GM19099 (cell line): Measurements from ENCODE around the gene RB1.

ENCODE experiments used
- POLR2A ChIP-seq: IDR thresholded peaks from 3 replicates; pipeline ENCODE4 v1.6.1; 2011; ENCODE audit warnings: low read depth; ENCODE audit not compliant: insufficient read length; ENCODE audit errors: extremely low read depth

Gene RB1

DNA sequence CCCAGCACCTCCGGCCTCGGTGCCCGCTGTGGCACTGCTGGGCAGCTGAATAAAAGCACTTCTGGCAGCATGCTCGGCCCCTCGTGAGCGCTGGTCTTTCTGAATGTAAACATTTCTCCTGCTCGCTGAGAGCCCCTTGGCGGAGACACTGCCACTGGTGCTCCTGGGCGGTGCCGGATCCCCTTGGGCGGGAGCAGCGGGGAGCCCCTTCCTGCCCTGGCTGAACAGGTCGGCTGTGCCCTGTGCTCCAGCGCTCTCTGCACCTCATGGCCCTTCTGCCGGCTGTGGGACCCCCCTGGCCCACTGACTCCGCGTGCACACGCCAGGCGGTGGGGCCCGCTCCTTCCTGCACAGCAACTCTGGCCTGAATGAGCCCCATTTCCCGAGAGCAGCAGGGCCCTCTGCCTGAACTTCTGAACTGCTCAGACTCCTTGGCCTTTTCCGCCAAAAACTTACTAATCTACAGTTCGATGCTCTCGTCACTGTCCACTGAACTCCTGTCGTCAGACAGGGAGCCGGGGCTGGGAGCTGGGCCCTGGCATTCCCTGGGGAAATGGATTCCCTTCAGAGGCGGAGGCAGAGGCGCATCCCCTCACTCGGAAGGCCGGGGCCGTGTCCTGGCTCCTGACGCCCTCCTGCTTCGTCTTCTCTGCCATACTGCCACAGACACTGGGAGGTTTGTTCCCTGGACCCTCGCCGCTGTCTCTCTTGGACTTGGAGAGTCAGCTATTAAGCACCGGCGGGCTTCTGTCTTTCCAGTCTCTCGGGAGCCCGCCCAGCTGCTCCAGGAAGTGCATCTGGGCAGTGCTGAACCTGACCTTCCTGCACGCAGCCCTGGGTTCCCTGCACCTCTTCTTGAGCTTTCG, 14.2 kb downstream of the RB1 start:
- TF ChIP-seq POLR2A, result no peak

DNA sequence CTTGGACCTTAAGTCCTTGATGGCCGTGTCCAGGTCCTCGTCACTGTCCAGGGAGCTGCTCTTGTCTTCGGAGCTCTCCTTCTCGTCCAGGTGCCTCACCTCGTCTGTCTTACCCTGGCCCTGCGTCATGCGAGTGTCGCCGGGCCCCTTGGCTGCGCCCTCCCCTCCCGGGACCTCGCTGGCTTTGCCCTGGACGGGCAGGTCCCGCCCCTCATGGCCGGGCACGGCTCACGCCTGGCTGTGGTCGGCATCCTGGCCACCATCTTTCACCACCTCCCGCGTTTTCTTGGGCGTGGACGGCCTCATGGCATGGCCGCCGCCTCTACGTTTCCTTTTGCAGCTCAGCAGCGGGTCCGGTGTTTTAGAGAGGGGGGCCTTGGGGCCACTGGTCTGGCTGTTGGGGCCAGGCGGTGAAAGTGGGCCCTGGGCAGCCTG, 14.8 kb downstream of the RB1 start:
- no peak for TF ChIP-seq POLR2A

DNA sequence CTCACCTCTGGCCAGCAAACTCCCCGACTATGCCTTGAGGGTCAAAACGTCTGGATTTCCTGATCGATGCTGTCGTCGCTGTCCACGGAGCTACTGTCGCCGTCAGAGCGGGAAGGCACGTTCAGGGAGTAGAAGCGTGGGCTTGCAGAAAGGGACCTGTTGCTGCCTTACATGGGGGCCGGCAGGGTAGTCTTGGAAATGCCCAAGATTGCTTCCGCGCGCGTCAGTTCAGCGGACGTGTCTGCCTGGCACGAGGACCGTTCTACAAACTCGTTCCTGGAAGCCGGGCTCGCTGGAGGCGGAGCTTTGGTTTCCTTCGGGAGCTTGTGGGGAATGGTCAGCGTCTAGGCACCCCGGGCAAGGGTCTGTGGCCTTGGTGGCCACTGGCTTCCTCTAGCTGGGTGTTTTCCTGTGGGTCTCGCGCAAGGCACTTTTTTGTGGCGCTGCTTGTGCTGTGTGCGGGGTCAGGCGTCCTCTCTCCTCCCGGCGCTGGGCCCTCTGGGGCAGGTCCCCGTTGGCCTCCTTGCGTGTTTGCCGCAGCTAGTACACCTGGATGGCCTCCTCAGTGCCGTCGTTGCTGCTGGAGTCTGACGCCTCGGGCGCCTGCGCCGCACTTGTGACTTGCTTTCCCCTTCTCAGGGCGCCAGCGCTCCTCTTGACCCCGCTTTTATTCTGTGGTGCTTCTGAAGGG, 15.4 kb downstream of the RB1 start:
- TF ChIP-seq POLR2A, result no peak

DNA sequence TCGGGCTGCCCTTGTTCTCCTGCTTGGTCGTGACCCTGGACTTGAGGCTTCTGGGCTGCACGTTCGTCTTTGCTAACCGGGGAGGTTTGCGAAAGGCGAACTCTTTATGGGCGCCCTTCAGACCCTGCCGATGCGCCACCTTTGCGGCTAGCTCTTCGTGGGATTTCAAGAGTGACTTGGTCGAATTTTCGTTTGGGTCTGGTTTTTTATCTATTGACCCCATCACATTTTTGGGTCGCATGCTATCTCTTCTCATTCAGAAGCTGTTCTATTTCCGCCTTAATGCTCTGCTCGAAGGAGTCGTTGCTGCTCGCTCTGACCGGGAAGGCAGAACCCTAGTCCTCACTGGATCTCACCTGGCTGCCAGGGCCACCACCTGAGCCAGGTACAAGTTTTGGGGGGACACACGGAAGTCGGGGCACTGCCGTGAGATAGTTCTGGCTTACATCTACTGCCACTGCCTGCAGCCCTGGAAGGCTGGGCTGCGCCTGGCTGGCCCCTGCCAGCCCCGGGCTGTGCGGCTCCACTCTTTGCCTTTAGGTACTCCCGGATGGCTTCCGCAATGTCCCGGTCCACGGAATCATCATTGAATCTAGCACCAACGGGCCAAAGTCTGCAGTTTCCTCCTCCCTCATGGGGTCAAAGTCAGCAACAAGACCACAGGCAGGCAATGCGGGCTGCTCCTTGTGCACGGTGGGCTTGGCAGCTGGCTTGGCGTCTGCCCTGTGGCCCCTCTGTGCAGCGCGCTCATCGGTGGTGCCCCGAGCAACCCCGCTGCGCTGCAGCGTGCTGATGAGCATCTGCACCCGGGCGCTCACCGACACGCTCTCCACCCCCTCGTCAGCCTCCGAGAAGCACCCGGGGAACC, 16.2 kb downstream of the RB1 start:
- no peak for TF ChIP-seq POLR2A

DNA sequence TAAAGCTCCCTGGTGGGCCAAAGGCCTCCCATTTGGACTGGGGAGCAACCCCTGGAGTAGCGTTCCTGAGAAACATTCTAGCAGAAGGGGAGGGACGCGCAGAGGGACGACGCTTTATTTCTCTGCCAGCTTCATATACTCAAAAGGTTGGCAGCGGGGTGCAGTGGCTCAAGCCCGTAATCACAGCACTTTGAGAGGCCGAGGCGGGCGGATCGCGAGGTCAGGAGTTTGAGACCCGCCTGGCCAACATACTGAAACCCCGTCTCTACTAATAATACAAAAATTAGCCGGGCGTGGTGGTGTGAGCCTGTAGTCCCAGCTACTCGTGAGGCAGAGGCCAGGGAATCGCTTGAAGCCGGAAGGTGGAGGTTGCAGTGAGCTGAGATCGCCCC, 16.8 kb downstream of the RB1 start:
- TF ChIP-seq POLR2A, result no peak

DNA sequence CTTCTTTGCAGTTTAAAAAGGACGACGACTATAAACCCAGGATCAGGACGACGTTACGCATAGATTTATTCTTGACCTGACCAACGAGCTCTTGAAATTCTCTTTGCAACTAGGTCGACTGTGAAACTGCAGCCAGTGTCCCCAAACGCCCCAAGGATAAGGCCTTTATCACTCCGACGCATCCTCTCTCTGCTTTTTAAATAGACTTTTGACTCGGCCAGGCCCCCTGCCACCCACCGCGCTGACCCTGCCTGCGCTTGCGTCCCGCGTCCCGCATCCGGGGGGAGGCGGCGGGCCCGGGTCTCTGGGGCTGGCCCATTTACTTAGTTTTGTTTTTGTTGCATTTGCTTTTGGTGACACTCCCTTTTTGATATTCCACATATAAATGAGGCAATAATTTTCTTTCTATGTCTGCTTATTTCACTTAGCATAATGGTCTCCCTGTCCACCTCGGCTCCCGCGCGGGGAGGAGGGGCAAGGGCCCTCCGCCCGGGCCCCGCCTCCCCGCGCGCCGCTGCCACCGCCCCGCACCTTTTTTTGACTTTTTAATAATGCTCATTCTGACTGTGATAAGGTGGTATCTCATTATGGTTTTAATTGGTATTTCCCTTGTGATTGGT, 17.4 kb downstream of the RB1 start:
- no peak for TF ChIP-seq POLR2A

DNA sequence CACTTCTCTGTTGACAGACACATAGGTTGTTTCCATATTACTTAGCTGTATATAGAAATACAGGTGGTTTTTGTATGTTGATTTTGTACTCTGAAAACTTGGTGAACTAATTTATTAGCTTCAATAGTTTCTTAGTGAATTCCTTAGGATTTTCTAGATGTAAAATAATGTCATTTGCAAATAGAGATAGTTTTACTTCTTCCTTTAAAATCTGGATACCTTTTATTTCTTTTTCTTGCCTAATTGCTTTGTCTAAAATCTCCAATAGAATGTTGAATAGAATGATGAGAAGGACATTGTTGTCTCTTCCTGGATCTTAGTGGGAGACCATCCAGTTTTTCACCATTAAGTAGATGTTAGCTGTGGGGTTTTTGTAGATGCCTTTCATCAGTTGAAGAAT, 18.7 kb downstream of the RB1 start:
- TF ChIP-seq POLR2A, result no peak

DNA sequence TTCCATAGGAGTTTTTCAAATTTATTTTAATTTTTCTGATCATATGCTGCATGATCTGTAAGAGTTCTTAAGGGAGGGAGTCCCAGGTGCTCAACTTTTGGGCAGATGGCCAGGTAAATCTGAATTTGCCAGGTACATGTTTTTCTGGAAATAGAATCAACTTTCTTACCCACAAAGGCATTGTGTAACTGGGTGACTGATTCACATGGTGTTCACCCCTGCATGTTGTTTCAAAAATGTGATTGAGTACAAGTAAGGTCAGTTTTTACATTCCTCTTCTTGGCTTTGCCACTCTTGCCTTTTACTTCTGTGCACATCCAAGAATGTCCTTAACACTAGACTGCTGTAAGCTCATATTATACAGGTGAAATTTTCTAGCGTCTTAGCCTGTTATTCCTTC, 30.4 kb downstream of the RB1 start:
- no peak for TF ChIP-seq POLR2A

DNA sequence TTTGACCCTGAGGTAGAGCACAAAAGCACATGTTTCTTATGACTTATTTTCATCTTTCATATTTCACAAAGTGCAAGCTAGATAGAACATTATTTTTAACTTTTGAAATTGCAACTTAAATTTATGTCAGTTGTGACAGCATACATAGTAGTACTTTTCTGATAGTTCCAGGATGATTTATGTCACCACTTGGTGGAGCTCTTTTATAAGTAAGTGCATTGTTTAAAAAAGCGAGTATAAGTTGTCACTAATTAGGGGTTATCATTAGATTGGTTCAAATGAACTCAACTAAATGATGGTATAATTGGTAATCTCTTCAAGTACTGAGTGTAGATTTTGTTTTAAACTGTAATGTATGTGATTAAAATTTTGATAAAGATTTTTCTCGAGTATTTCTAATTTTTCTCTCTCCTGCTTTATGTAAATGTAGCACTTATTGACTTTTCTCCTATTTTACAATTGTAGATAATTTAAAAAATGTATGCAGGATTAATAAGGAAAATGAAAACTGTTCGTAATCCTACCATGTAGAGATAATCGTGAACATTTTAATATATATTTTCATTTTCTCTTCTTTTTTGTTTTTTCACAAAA, 31.1 kb downstream of the RB1 start:
- no peak for TF ChIP-seq POLR2A

DNA sequence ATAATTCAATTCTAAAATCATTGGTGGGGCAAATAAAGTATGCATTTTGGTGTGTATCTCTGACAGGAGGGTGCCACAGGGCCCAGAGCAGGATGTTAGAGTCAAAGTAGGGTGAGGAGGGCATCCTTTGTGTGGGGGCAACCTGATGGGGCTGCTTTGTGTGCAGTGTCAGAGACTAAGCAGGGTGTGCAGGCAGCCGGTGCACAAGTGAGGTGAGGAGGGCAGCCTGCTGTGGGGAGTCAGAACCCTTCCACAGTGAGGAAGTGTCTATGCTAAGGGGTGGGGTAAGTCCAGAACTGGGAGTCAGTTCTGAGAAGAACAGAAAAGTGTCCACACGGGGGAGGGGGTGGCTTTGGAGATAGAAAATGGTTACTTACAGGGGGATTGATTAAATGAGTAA, 40.7 kb downstream of the RB1 start:
- TF ChIP-seq POLR2A, result no peak

DNA sequence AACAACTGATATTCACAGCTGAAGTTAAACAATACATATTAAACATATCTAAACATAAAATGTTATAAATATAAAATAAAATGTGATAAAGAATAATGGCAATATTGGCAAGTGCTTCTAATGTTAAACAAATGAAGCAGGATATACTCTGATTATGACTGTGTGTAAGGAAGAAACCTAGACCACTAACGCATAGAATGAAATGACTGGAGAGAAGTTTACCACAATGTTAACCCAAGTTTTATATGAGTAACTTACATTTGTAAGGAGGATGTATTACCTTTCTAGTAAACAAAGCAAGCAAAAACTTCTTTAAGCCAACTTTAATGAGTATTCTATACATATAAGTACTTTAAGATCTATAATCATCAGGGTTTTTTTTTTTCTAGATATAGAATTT, 43.0 kb downstream of the RB1 start:
- no peak for TF ChIP-seq POLR2A

DNA sequence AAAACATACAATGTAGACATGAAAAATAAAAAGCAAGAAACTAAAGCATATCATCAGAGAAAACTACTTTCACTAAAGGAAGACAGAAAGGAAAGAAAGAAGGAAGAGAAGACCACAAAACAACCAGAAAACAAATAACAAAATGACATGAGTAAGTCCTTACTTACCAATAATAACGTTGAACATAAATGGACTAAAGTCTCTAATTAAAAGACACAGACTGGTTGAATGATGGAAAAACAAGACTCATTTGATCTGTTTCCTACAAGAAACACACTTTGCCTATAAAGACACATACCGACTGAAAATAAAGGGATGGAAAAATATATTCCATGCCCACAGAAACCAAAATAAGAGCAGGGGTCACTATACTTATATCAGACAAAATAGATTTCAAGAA, 46.0 kb downstream of the RB1 start:
- TF ChIP-seq POLR2A, result no peak

DNA sequence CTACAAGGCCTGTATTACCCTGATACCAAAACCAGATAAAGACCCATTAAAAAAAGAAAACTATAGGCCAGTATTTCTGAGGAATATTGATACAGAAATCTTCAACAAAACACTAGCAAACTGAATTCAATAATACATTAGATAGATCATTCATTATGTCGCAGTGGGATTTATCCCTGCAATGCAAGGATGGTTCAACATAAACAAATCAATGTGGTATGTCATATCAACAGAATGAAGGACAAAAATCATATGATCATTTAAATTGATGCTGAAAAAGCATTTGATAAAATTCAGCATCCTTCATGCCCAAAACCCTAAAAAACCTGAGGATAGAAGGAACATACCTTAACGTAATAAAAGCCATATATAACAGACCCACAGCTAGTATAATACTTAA, 50.0 kb downstream of the RB1 start:
- no peak for TF ChIP-seq POLR2A

DNA sequence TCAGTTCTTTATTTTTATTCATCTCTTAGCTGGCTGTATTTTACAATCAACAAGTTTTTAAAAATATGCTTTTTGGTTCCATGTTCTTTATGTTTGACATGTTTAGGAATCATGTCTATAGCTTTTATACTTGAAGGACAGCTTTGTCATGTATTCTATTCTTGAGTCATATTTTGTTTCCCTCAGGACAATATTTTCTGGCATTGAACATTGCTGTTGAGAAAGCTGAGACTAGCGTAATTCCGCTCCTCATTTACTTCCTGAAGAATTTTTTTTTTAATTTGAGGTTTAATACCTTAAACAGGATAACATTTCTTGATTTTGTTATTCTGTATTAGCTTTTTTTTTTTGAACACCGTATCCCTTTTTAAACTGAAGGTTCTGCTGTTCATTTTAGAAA, 53.2 kb downstream of the RB1 start:
- TF ChIP-seq POLR2A, result no peak

DNA sequence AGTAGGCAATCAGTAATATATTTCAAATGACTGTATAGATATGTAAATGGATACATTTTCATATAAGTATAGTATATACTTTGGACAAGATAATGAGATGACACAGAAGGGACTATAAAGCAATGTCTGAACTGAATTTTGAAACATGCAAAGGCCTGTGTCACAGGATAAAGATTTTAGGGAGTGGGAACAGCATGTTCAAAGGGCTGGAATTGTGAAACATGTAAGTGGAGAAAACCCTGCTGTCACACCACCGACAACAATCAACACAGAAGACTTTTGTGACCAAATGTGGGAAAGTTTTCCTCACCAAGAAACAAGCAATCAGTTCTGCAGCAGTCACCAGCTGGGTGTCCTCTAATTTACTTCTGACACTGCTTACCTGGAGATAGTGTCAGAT, 66.4 kb downstream of the RB1 start:
- TF ChIP-seq POLR2A, result no peak
